HepG2 (cell line): ENCODE data around the gene GPR65. TPM values are rescaled to one million over a fixed set of nuclear protein-coding genes. Genes with fewer than 3 reads are reported as not detected.

ENCODE experiments used
- ATAC-seq: fragments of 200-7000 bp; cut with Tn5 transposase; 3 replicates; pipeline ENCODE4 v1.9.1; 2020; ENCODE audit warnings: mild to moderate bottlenecking, moderate library complexity
- BruUV-seq: library from RNA; stranded (reverse); fragments of 400-500 nt; replicated peaks from 2 replicates; lab custom pipeline; 2021; lab: Mats Ljungman, UMichigan
- CTCF ChIA-PET: fragments of 300-600 bp; formaldehyde crosslinking; extraction: SDS; loops from one replicate; lab custom pipeline; 2021; ENCODE audit warnings: low total read pairs, inconsistent platforms, low intra/inter-chr PET ratio; lab: Yijun Ruan, JAX
- POLR2A ChIA-PET: fragments of 350-600 bp; sonication (Branson Sonifier 250); formaldehyde crosslinking; loops from one replicate; lab custom pipeline; 2020; ENCODE audit warnings: antibody characterized with exemption, inconsistent platforms; lab: Yijun Ruan, JAX
- DNase-seq: peaks from one replicate; pipeline ENCODE4 v3.0.0-alpha.2; 2015; ENCODE audit warnings: low spot score
- FAIRE-seq: peaks from 3 replicates; lab custom pipeline; 2011; peaks lifted over from hg19 to GRCh38; lab: Jason Lieb, UNC
- H2AFZ ChIP-seq: one replicate; pipeline ENCODE4 v1.6.1; 2011; ENCODE audit warnings: low read length, inconsistent platforms
- H3K27ac ChIP-seq: fragments of 300-600 bp; 3 replicates; pipeline ENCODE4 v1.8.0; 2011; ENCODE audit warnings: mixed run types, mild to moderate bottlenecking, mixed read lengths, low read length, inconsistent platforms; ENCODE audit not compliant: insufficient read depth; ENCODE audit errors: extremely low read length
- H3K27me3 ChIP-seq, 2 experiments: fragments of 200-600 bp in 1 of 2; 2 replicates in 1 of 2; 3 replicates in 1 of 2; pipeline versions ENCODE4 v1.6.0 to v1.8.0; 2011; ENCODE audit warnings: low read length in 2 of 2, mild to moderate bottlenecking in 2 of 2, moderate library complexity in 2 of 2, inconsistent platforms in 1 of 2; ENCODE audit not compliant: insufficient read depth in 2 of 2, control insufficient read depth in 1 of 2
- H3K36me3 ChIP-seq, 2 experiments: fragments of 200-600 bp in 1 of 2; replicated peaks in 1 of 2; 2 replicates in 1 of 2; 3 replicates in 1 of 2; pipeline versions ENCODE4 v1.5.1 to v1.8.0; 2011; ENCODE audit warnings: low read length in 2 of 2, inconsistent platforms in 1 of 2; ENCODE audit not compliant: insufficient read depth in 2 of 2, control insufficient read depth in 1 of 2
- H3K4me1 ChIP-seq: 2 replicates; pipeline ENCODE4 v1.5.1; 2012; ENCODE audit warnings: low read length, inconsistent platforms; ENCODE audit not compliant: insufficient read depth
- H3K4me2 ChIP-seq: 2 replicates; pipeline ENCODE4 v1.6.0; 2011; ENCODE audit warnings: low read depth, low read length, inconsistent platforms
- H3K4me3 ChIP-seq, 3 experiments: fragments of 200-600 bp in 1 of 3; sonication (generic), shearing (Covaris generic) in 1 of 3; replicated peaks in 1 of 3; 2 replicates each; pipeline ENCODE4 v1.5.1; 2011 to 2016; ENCODE audit warnings: low read length in 3 of 3, inconsistent platforms in 2 of 3, low read depth in 2 of 3, mild to moderate bottlenecking in 2 of 3, control low read depth in 1 of 3, mixed read lengths in 1 of 3; ENCODE audit not compliant: insufficient read depth in 1 of 3
- H3K79me2 ChIP-seq: one replicate; pipeline ENCODE4 v1.6.1; 2011; ENCODE audit warnings: low read length, inconsistent platforms; ENCODE audit not compliant: insufficient read depth
- H3K9ac ChIP-seq: 2 replicates; pipeline ENCODE4 v1.6.0; 2011; ENCODE audit warnings: mild to moderate bottlenecking, low read depth, low read length, inconsistent platforms; ENCODE audit not compliant: insufficient read depth
- H3K9me3 ChIP-seq: 2 replicates; pipeline ENCODE4 v1.5.1; 2012; ENCODE audit warnings: mild to moderate bottlenecking, low read length
- H4K20me1 ChIP-seq: 2 replicates; pipeline ENCODE4 v1.6.0; 2011; ENCODE audit warnings: inconsistent platforms, mild to moderate bottlenecking, low read length, moderate library complexity; ENCODE audit not compliant: insufficient read depth
- CHD4 ChIP-seq: fragments of 200-600 bp; sonication (generic); IDR thresholded peaks from 2 replicates; pipeline ENCODE4 v1.7.0; 2017; ENCODE audit warnings: mild to moderate bottlenecking, low read length, borderline replicate concordance
- DNMT1 ChIP-seq: sonication (generic); formaldehyde crosslinking; IDR thresholded peaks from 2 replicates; pipeline ENCODE4 v1.5.1; 2020; ENCODE audit warnings: mild to moderate bottlenecking, missing genetic modification reagents
- HES4 ChIP-seq: sonication (generic); formaldehyde crosslinking; IDR thresholded peaks from 2 replicates; pipeline ENCODE4 v1.9.0; 2021; ENCODE audit warnings: mild to moderate bottlenecking, missing genetic modification reagents, borderline replicate concordance
- MTA3 ChIP-seq: sonication (generic); formaldehyde crosslinking; IDR thresholded peaks from 2 replicates; pipeline ENCODE4 v1.4.0; 2020; ENCODE audit warnings: missing genetic modification reagents
- PHB2 ChIP-seq: fragments of 450-650 bp; IDR thresholded peaks from 2 replicates; pipeline ENCODE4 v1.6.1; 2018; ENCODE audit not compliant: partially characterized antibody
- PLRG1 ChIP-seq: fragments of 450-650 bp; conservative IDR thresholded peaks from 2 replicates; pipeline ENCODE4 v1.6.1; 2016
- PLSCR1 ChIP-seq: sonication (generic); formaldehyde crosslinking; IDR thresholded peaks from 2 replicates; pipeline ENCODE4 v1.5.0; 2020; ENCODE audit warnings: missing genetic modification reagents, mild to moderate bottlenecking, borderline replicate concordance
- RBAK ChIP-seq: sonication (generic); formaldehyde crosslinking; IDR thresholded peaks from 2 replicates; pipeline ENCODE4 v1.5.1; 2020; ENCODE audit warnings: mild to moderate bottlenecking, missing genetic modification reagents
- SALL1 ChIP-seq: sonication (generic); formaldehyde crosslinking; IDR thresholded peaks from 2 replicates; pipeline ENCODE4 v1.8.0; 2022; ENCODE audit warnings: mild to moderate bottlenecking, missing genetic modification reagents
- SIX4 ChIP-seq: sonication (generic); formaldehyde crosslinking; IDR thresholded peaks from 2 replicates; pipeline ENCODE4 v1.4.0; 2020; ENCODE audit warnings: missing genetic modification reagents
- ZNF234 ChIP-seq: sonication (generic); formaldehyde crosslinking; conservative IDR thresholded peaks from 2 replicates; pipeline ENCODE4 v1.5.1; 2020; ENCODE audit warnings: mild to moderate bottlenecking, missing genetic modification reagents
- ZNF567 ChIP-seq: sonication (generic); formaldehyde crosslinking; IDR thresholded peaks from 2 replicates; pipeline ENCODE4 v1.8.1; 2023; ENCODE audit warnings: mild to moderate bottlenecking, missing genetic modification reagents, borderline replicate concordance
- ZNF790 ChIP-seq: sonication (generic); formaldehyde crosslinking; IDR thresholded peaks from 2 replicates; pipeline ENCODE4 v1.8.0; 2022; ENCODE audit warnings: missing genetic modification reagents, mild to moderate bottlenecking, borderline replicate concordance
- ZNF839 ChIP-seq: sonication (generic); formaldehyde crosslinking; IDR thresholded peaks from 2 replicates; pipeline ENCODE4 v1.4.0; 2020; ENCODE audit warnings: missing genetic modification reagents, mild to moderate bottlenecking, borderline replicate concordance
- WGBS: methylation state at CpG from one replicate; pipeline ENCODE4 v1.1.6; 2017; ENCODE audit warnings: low lambda C conversion rate; 5-methylcytosine and 5-hydroxymethylcytosine counted together
- in situ Hi-C: cut with HindIII; loops from 2 replicates; pipeline ENCODE4 v1.10.0; 2017; ENCODE audit warnings: low pct_unique_long_range_greater_than_20kb; ENCODE audit not compliant: extremely low pct_ligation_motif_present
- intact Hi-C: fragments of 100-400 bp; cut with micrococcal nuclease; formaldehyde crosslinking; loops from one replicate; pipeline ENCODE4 v1.10.0; 2022; ENCODE audit not compliant: unreplicated experiment
- polyA plus RNA-seq, 8 experiments: library from polyadenylated mRNA; depleted of rRNA in 3 of 8; stranded (reverse) in 7 of 8; unstranded in 1 of 8; fragments of >200 nt; fragmentation: Illumina TruSeq in 4 of 8; extraction: Trizol in 4 of 8; gene quantifications; 2 replicates each; pipeline versions ENCODE4 v1.2.1 to v1.2.3, GENCODE V29; 2011 to 2016; ENCODE audit warnings: low read depth in 4 of 8, missing spikeins in 1 of 8, mixed read lengths in 1 of 8; ENCODE audit not compliant: insufficient read depth in 1 of 8
- total RNA-seq, 5 experiments: library from RNA; depleted of rRNA; stranded (reverse); fragments of >200 nt; fragmentation: Illumina TruSeq; extraction: Trizol; gene quantifications; 2 replicates each; pipeline ENCODE4 v1.2.3, GENCODE V29; 2016; ENCODE audit warnings: low read depth in 1 of 5
- TF ChIP-seq, protein P1 (sequence below): sonication (generic); formaldehyde crosslinking; conservative IDR thresholded peaks from 2 replicates; pipeline ENCODE4 v1.4.0; 2020; ENCODE audit warnings: missing genetic modification reagents

The GPR65 gene
- total and polyA plus RNA-seq, 2 of the 13 experiments (the other 11 are each of a cell fraction or from before 2014, with no cell fraction given), result not detected

DNA sequence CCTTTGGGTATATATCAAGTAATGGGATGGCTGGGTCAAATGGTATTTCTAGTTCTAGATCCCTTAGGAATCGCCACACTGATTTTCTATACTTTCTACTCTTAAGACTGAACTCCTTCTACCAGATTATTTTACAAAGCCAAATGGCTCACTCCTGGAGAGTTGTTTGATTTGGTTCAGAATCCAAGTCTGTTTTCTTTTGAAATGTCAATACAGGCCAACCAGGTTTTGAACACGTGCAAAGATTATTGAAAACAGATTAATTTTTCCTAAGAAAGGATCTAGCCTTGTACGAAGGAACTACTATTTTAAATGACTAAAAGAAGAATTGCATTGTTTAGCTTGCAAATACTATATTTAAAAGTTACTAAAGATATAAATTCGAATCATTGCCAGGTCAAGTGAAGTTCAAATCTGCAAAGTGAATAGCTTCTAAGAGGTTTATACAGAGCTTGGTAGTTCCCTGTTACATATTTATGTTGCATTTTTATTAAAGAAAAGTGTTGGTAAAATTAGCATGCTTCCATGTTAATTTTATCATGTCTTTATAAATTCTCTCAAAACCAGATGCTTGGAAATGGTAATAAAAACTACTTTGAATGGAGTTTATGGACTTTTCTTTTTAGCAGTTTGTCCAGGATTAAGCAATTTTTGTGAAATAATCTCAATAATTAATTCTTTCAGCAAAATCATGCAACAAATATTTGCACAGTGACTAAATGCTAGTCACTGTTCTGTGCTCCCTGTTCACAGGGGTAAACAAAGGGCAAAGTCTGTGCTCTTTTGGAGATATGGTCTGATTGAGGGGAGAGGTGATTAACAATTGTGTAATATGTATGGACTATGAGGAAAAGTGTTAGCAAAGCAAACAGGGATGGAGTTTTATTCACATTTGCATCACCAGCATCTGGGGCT lies 38.9 kb downstream of the GPR65 start (continued):
- TF ChIP-seq PLSCR1 (no peak), PHB2 (no peak), ZNF234 (0 out of 2 replicates have a peak, but pooled peaks have one; percentile 48)

GRCh38 chr14:88044444-88044758 lies 39.5 kb downstream of the GPR65 start:
- in situ Hi-C loops, result no loop called here
- Histone ChIP-seq H3K4me2 (peak overlapping the region; percentile 54), H2AFZ (no peak overlapping the region), H3K9me3 (no peaks in the 10 kb centered on the region), H3K4me3 (peak overlapping the region in 1 of 3 experiments; percentile 23; a peak in 1 of 6 replicates), H3K4me1 (peaks cover 57% of the 10 kb centered on the region), H4K20me1 (no peaks in the 10 kb centered on the region), H3K27ac (peak overlapping the region; percentile 89), H3K36me3 (peaks cover 20 to 32% of the 10 kb centered on the region in 2 experiments), H3K79me2 (peaks cover 25% of the 10 kb centered on the region), H3K27me3 (no peaks in the 10 kb centered on the region), H3K9ac (peak overlapping the region; percentile 43; the same call in 1 of the 2 replicates)
- peak; percentile 87 for ATAC-seq
- intact Hi-C loops, result loop anchor here (1.0 kb wide), 1 partner anchor 20 kb away; no protein-coding TSS in a partner anchor
- 5% methylated on average over 1 of the region's 1 CpG for WGBS
- CTCF ChIA-PET, result no interaction called here
- POLR2A ChIA-PET, result interaction anchor here (0.7 to 1.0 kb wide), 2 partner anchors 12 to 49 kb away, joined by 3 to 6 read pairs; no protein-coding TSS in a partner anchor
- no peak for DNase-seq
- FAIRE-seq, result no peak
- no TSS peak for BruUV-seq
- TF ChIP-seq DNMT1 (CRISPR knock-in tag), result no peak
- TF ChIP-seq, protein P1, sequence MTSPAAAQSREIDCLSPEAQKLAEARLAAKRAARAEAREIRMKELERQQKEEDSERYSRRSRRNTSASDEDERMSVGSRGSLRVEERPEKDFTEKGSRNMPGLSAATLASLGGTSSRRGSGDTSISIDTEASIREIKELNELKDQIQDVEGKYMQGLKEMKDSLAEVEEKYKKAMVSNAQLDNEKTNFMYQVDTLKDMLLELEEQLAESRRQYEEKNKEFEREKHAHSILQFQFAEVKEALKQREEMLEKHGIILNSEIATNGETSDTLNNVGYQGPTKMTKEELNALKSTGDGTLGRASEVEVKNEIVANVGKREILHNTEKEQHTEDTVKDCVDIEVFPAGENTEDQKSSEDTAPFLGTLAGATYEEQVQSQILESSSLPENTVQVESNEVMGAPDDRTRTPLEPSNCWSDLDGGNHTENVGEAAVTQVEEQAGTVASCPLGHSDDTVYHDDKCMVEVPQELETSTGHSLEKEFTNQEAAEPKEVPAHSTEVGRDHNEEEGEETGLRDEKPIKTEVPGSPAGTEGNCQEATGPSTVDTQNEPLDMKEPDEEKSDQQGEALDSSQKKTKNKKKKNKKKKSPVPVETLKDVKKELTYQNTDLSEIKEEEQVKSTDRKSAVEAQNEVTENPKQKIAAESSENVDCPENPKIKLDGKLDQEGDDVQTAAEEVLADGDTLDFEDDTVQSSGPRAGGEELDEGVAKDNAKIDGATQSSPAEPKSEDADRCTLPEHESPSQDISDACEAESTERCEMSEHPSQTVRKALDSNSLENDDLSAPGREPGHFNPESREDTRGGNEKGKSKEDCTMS (CRISPR knock-in tag), result no peak
- no peak for TF ChIP-seq ZNF790 (CRISPR knock-in tag)
- no peak for TF ChIP-seq SIX4
- peak; percentile 46; the same call in 1 of the 2 replicates for TF ChIP-seq SALL1 (CRISPR knock-in tag)
- no peak for TF ChIP-seq MTA3
- TF ChIP-seq RBAK (CRISPR knock-in tag), result no peak
- TF ChIP-seq PLRG1, result no peak
- 0 out of 2 replicates have a peak, but pooled peaks have one; percentile 30 for TF ChIP-seq CHD4
- TF ChIP-seq ZNF839 (CRISPR knock-in tag), result no peak
- no peak for TF ChIP-seq HES4 (CRISPR knock-in tag)
- TF ChIP-seq ZNF567 (CRISPR knock-in tag), result no peak
